Skeletal muscle tissue (tissue), 4 donors: ENCODE data around the gene PLEKHB2. TPM values are rescaled to one million over a fixed set of nuclear protein-coding genes. Genes with fewer than 3 reads are reported as not detected.
"Not testable (repeated sequence)": the region's sequence is repeated elsewhere in the genome, so short reads cannot be mapped to it uniquely, and the experiment has no call there.

Experiments
- H3K27ac ChIP-seq: one replicate; pipeline ENCODE4 v1.7.0; 2013; ENCODE audit warnings: mild to moderate bottlenecking, low read depth, low read length, inconsistent platforms
- H3K27me3 ChIP-seq, 3 donors: one replicate each; pipeline ENCODE4 v1.7.0; 2013; ENCODE audit warnings: low read length in 3 of 3; ENCODE audit not compliant: control insufficient read depth in 3 of 3, insufficient read depth in 3 of 3
- H3K36me3 ChIP-seq, 3 donors: one replicate each; pipeline ENCODE4 v1.7.0; 2013; ENCODE audit warnings: low read length in 3 of 3; ENCODE audit not compliant: control insufficient read depth in 3 of 3, insufficient read depth in 3 of 3
- H3K4me1 ChIP-seq, 3 donors: one replicate each; pipeline ENCODE4 v1.7.0; 2013; ENCODE audit warnings: low read length in 3 of 3, mild to moderate bottlenecking in 3 of 3; ENCODE audit not compliant: control insufficient read depth in 3 of 3, insufficient read depth in 3 of 3
- H3K4me3 ChIP-seq, 3 donors: one replicate each; pipeline ENCODE4 v1.7.0; 2013; ENCODE audit warnings: low read length in 3 of 3
- H3K9ac ChIP-seq, 3 donors: one replicate each; pipeline ENCODE4 v1.7.0; 2013; ENCODE audit warnings: low read length in 3 of 3, mild to moderate bottlenecking in 3 of 3, moderate library complexity in 2 of 3, low read depth in 1 of 3
- H3K9me3 ChIP-seq, 3 donors: one replicate each; pipeline ENCODE4 v1.7.0; 2013; ENCODE audit warnings: low read length in 3 of 3; ENCODE audit not compliant: control insufficient read depth in 3 of 3
- total RNA-seq: library from RNA; depleted of rRNA; stranded (reverse); fragments of >200 nt; gene quantifications from one replicate; pipeline ENCODE4 v1.2.3, GENCODE V29; 2014
- donor health status: Osteomylitis.

PLEKHB2 gene
- total RNA-seq, 1 donor from 2014 or later = 46.4 TPM

- peaks cover 20 to 29% (median 21%) of the 10 kb centered on the region in 3 donors for H3K36me3 ChIP-seq
- H3K4me1 ChIP-seq = no peaks in the 10 kb centered on the region
- no peak overlapping the region for H3K4me3 ChIP-seq
- H3K27me3 ChIP-seq = peaks cover 0 to 3% (median 0%) of the 10 kb centered on the region in 3 donors
- H3K9me3 ChIP-seq = no peaks in the 10 kb centered on the region
- H3K27ac ChIP-seq = no peak overlapping the region
- no peak overlapping the region for H3K9ac ChIP-seq
These were observed 46.9 kb downstream of the PLEKHB2 start for GRCh38 chr2:131152074-131152473.

- H3K4me1 ChIP-seq = no peaks in the 10 kb centered on the region
- H3K4me3 ChIP-seq = no peak overlapping the region
- no peaks in the 10 kb centered on the region for H3K9me3 ChIP-seq
- H3K36me3 ChIP-seq = peaks cover 14 to 18% (median 16%) of the 10 kb centered on the region in 3 donors
- no peak overlapping the region for H3K9ac ChIP-seq
- H3K27me3 ChIP-seq = peaks cover 0 to 3% (median 0%) of the 10 kb centered on the region in 3 donors
- H3K27ac ChIP-seq = no peak overlapping the region
These were observed 48.4 kb downstream of the PLEKHB2 start for GRCh38 chr2:131153529-131153928.

- Histone ChIP-seq H3K27ac (no peak overlapping the region), H3K4me1 (no peaks in the 10 kb centered on the region), H3K9ac (no peak overlapping the region), H3K27me3 (peaks cover 0 to 3% (median 0%) of the 10 kb centered on the region in 3 donors), H3K9me3 (no peaks in the 10 kb centered on the region), H3K36me3 (peaks cover 10 to 13% (median 11%) of the 10 kb centered on the region in 3 donors), H3K4me3 (no peak overlapping the region)
These were observed 49.0 kb downstream of the PLEKHB2 start for GRCh38 chr2:131154071-131154531.

GRCh38 chr2:131154647-131155046 lies 49.5 kb downstream of the PLEKHB2 start:
- Histone ChIP-seq H3K4me3 (no peak overlapping the region), H3K4me1 (no peaks in the 10 kb centered on the region), H3K27ac (no peak overlapping the region), H3K9ac (no peak overlapping the region), H3K27me3 (peaks cover 0 to 3% (median 0%) of the 10 kb centered on the region in 3 donors), H3K9me3 (no peaks in the 10 kb centered on the region), H3K36me3 (peaks cover 8 to 11% (median 9%) of the 10 kb centered on the region in 3 donors)

GRCh38 chr2:131155208-131155855 lies 50.2 kb downstream of the PLEKHB2 start:
- Histone ChIP-seq H3K27ac (no peak overlapping the region), H3K9me3 (no peaks in the 10 kb centered on the region), H3K36me3 (peaks cover 8 to 9% (median 9%) of the 10 kb centered on the region in 3 donors), H3K4me3 (no peak overlapping the region), H3K9ac (no peak overlapping the region), H3K4me1 (no peaks in the 10 kb centered on the region), H3K27me3 (peaks cover 0 to 3% (median 0%) of the 10 kb centered on the region in 3 donors)

GRCh38 chr2:131156452-131157149 lies 51.5 kb downstream of the PLEKHB2 start:
- no peak overlapping the region for H3K27ac ChIP-seq
- no peaks in the 10 kb centered on the region for H3K36me3 ChIP-seq
- no peak overlapping the region for H3K9ac ChIP-seq

GRCh38 chr2:131165562-131165961 lies 60.4 kb downstream of the PLEKHB2 start:
- H3K36me3 ChIP-seq, H3K27me3 ChIP-seq, H3K4me3 ChIP-seq, H3K4me1 ChIP-seq, H3K9me3 ChIP-seq, H3K27ac ChIP-seq, H3K9ac ChIP-seq: not testable (repeated sequence)

More at GRCh38 chr2:131156452-131157149, 51.5 kb downstream of the PLEKHB2 start:
- Histone ChIP-seq H3K9me3 (no peaks in the 10 kb centered on the region), H3K27me3 (peaks cover 0 to 3% (median 0%) of the 10 kb centered on the region in 3 donors), H3K4me1 (no peaks in the 10 kb centered on the region), H3K4me3 (no peak overlapping the region)

GRCh38 chr2:131168538-131168937 lies 63.4 kb downstream of the PLEKHB2 start:
- Histone ChIP-seq H3K4me1 (no peaks in the 10 kb centered on the region), H3K27ac (no peak overlapping the region), H3K9ac (no peak overlapping the region), H3K4me3 (no peak overlapping the region), H3K9me3 (no peaks in the 10 kb centered on the region), H3K27me3 (no peaks in the 10 kb centered on the region), H3K36me3 (no peaks in the 10 kb centered on the region)

- not testable (repeated sequence) for H3K9me3 ChIP-seq, H3K4me3 ChIP-seq, H3K27ac ChIP-seq, H3K9ac ChIP-seq, H3K36me3 ChIP-seq, H3K27me3 ChIP-seq, H3K4me1 ChIP-seq
These were observed 72.9 kb downstream of the PLEKHB2 start for GRCh38 chr2:131178050-131178449.

- not testable (repeated sequence) for H3K9me3 ChIP-seq, H3K4me1 ChIP-seq
These were observed 73.7 kb downstream of the PLEKHB2 start for GRCh38 chr2:131178721-131179418.

More at GRCh38 chr2:131178721-131179418, 73.7 kb downstream of the PLEKHB2 start:
- H3K4me3 ChIP-seq, H3K27me3 ChIP-seq, H3K9ac ChIP-seq, H3K27ac ChIP-seq, H3K36me3 ChIP-seq: not testable (repeated sequence)
